Mesothelial cell of epicardium (in vitro differentiated cells): ENCODE results near the gene NDUFC2. TPM values are rescaled to one million over a fixed set of nuclear protein-coding genes. Genes with fewer than 3 reads are reported as not detected.
A peak's percentile ranks its signal among the peaks of the same experiment; 100 is the strongest.

Source experiments
- DNase-seq, 2 experiments: peaks; one replicate each; pipeline ENCODE4 v3.0.0; 2021; ENCODE audit warnings: low spot score in 2 of 2; ENCODE audit not compliant: unreplicated experiment in 2 of 2
- H3K27ac Mint-ChIP-seq: 2 replicates; pipeline ENCODE4 v1.8.0; 2021; ENCODE audit warnings: mixed read lengths
- H3K27me3 Mint-ChIP-seq: 2 replicates; pipeline ENCODE4 v1.8.0; 2021; ENCODE audit warnings: low read depth, mixed read lengths
- H3K36me3 Mint-ChIP-seq: 2 replicates; pipeline ENCODE4 v1.8.0; 2021; ENCODE audit warnings: mixed read lengths
- H3K4me1 Mint-ChIP-seq: 2 replicates; pipeline ENCODE4 v1.8.0; 2021; ENCODE audit warnings: mixed read lengths
- H3K4me3 Mint-ChIP-seq: 2 replicates; pipeline ENCODE4 v1.8.0; 2021; ENCODE audit warnings: mild to moderate bottlenecking, moderate library complexity, mixed read lengths
- H3K9me3 Mint-ChIP-seq: 2 replicates; pipeline ENCODE4 v1.8.0; 2021; ENCODE audit warnings: mixed read lengths
- CTCF ChIP-seq: fragments of 200-600 bp; sonication (generic); IDR thresholded peaks from one replicate; pipeline ENCODE4 v1.5.0; 2021; ENCODE audit warnings: antibody characterized with exemption; ENCODE audit not compliant: unreplicated experiment
- total RNA-seq: library from RNA; stranded (reverse); gene quantifications from 3 replicates; pipeline ENCODE4 v1.2.1, GENCODE V29; 2021

NDUFC2 gene
- total RNA-seq, 1 donor from 2014 or later = 169 TPM

- Mint-ChIP-seq H3K27me3 (no peaks in the 10 kb centered on the region), H3K9me3 (peaks cover 3% of the 10 kb centered on the region), H3K27ac (peak overlapping the region; percentile 99), H3K36me3 (no peaks in the 10 kb centered on the region), H3K4me1 (peaks cover 13% of the 10 kb centered on the region), H3K4me3 (peak overlapping the region; percentile 4)
- peak; percentile 44 to 70 for DNase-seq
- no peak for TF ChIP-seq CTCF
Observed at GRCh38 chr11:78039919-78040671, 39.6 kb downstream of the NDUFC2 start.

- H3K27ac Mint-ChIP-seq = peak overlapping the region; percentile 99
- H3K4me1 Mint-ChIP-seq = peaks cover 13% of the 10 kb centered on the region
- no peak overlapping the region for H3K4me3 Mint-ChIP-seq
- no peaks in the 10 kb centered on the region for H3K36me3 Mint-ChIP-seq
- H3K9me3 Mint-ChIP-seq = peaks cover 3% of the 10 kb centered on the region
- TF ChIP-seq CTCF = no peak
- no peaks in the 10 kb centered on the region for H3K27me3 Mint-ChIP-seq
- no peak for DNase-seq
Observed at GRCh38 chr11:78039391-78039918, 40.2 kb downstream of the NDUFC2 start.

GRCh38 chr11:78038697-78039313 is 40.9 kb downstream of the NDUFC2 start:
- Mint-ChIP-seq H3K27me3 (no peaks in the 10 kb centered on the region), H3K9me3 (no peaks in the 10 kb centered on the region), H3K4me3 (no peak overlapping the region), H3K27ac (peak overlapping the region; percentile 30), H3K4me1 (peaks cover 13% of the 10 kb centered on the region), H3K36me3 (no peaks in the 10 kb centered on the region)
- DNase-seq = no peak
- no peak for TF ChIP-seq CTCF

GRCh38 chr11:78037825-78038620 is 41.6 kb downstream of the NDUFC2 start:
- H3K27me3 Mint-ChIP-seq = no peaks in the 10 kb centered on the region
- no peaks in the 10 kb centered on the region for H3K9me3 Mint-ChIP-seq
- no peaks in the 10 kb centered on the region for H3K36me3 Mint-ChIP-seq
- H3K27ac Mint-ChIP-seq = peak overlapping the region; percentile 30
- TF ChIP-seq CTCF = no peak
- DNase-seq = no peak
- H3K4me1 Mint-ChIP-seq = peaks cover 14% of the 10 kb centered on the region
- H3K4me3 Mint-ChIP-seq = no peak overlapping the region

GRCh38 chr11:78037056-78037455 is 42.6 kb downstream of the NDUFC2 start:
- Mint-ChIP-seq H3K4me1 (peaks cover 18% of the 10 kb centered on the region), H3K27ac (no peak overlapping the region), H3K4me3 (no peak overlapping the region), H3K27me3 (no peaks in the 10 kb centered on the region), H3K36me3 (no peaks in the 10 kb centered on the region), H3K9me3 (no peaks in the 10 kb centered on the region)
- no peak for DNase-seq
- TF ChIP-seq CTCF = no peak
